Gastrocnemius medialis (tissue), 4 donors: Measurements from ENCODE around the gene SUV39H1.
"Not testable (repeated sequence)": the region's sequence is repeated elsewhere in the genome, so short reads cannot be mapped to it uniquely, and the experiment has no call there.

Source experiments
- CTCF ChIP-seq, 5 experiments: fragments of 450-650 bp in 3 of 5; fragments of 200-600 bp in 2 of 5; sonication (generic) in 2 of 5; IDR thresholded peaks in 4 of 5; conservative IDR thresholded peaks in 1 of 5; 1 replicate in 4 of 5; 2 replicates in 1 of 5; pipeline ENCODE4 v1.5.1; 2016 to 2019; ENCODE audit warnings: antibody characterized with exemption in 5 of 5, mild to moderate bottlenecking in 3 of 5, moderate library complexity in 3 of 5
- POLR2A ChIP-seq, 2 donors: fragments of 450-650 bp; IDR thresholded peaks; one replicate each; pipeline ENCODE4 v1.6.1; 2017; ENCODE audit warnings: antibody characterized with exemption in 2 of 2, mild to moderate bottlenecking in 2 of 2, moderate library complexity in 2 of 2

GRCh38 chrX:48659686-48660085, 36.8 kb upstream of the SUV39H1 start:
- not testable (repeated sequence) for TF ChIP-seq CTCF (IDR thresholded peaks at IDR 0.05 in 4 of 5, conservative IDR thresholded peaks at IDR 0.05 in 1 of 5); POLR2A (IDR thresholded peaks at IDR 0.05)
